GM23338 (cell line): Measurements from ENCODE around the gene DNAJB12. TPM values are rescaled to one million over a fixed set of nuclear protein-coding genes. Genes with fewer than 3 reads are reported as not detected.
A peak's percentile ranks its signal among the peaks of the same experiment; 100 is the strongest.

Experiments used
- ATAC-seq: fragments of 200-7000 bp; cut with Tn5 transposase; 3 replicates; pipeline ENCODE4 v1.9.1; 2020
- DNase-seq: peaks from one replicate; pipeline ENCODE4 v3.0.0-alpha.2; 2015; ENCODE audit warnings: low spot score
- H2AFZ ChIP-seq: fragments of 200-600 bp; sonication (generic); 2 replicates; pipeline ENCODE4 v1.8.0; 2016; ENCODE audit warnings: antibody characterized with exemption, mild to moderate bottlenecking, moderate library complexity
- H3F3A ChIP-seq: fragments of 200-600 bp; sonication (generic); replicated peaks from 2 replicates; pipeline ENCODE4 v1.8.0; 2017; ENCODE audit warnings: antibody characterized with exemption, mixed run types, low read depth
- H3K27ac ChIP-seq: fragments of 200-600 bp; sonication (generic); 2 replicates; pipeline ENCODE4 v1.6.1; 2016; ENCODE audit warnings: low read depth
- H3K27me3 ChIP-seq: fragments of 200-600 bp; sonication (generic); 2 replicates; pipeline ENCODE4 v1.8.0; 2016; ENCODE audit warnings: mild to moderate bottlenecking, mixed run types, moderate library complexity; ENCODE audit not compliant: insufficient read depth
- H3K36me3 ChIP-seq: fragments of 200-600 bp; sonication (generic); 2 replicates; pipeline ENCODE4 v1.8.0; 2016; ENCODE audit warnings: mild to moderate bottlenecking; ENCODE audit not compliant: insufficient read depth
- H3K4me1 ChIP-seq: fragments of 200-600 bp; sonication (generic); 2 replicates; pipeline ENCODE4 v1.8.0; 2016; ENCODE audit warnings: mild to moderate bottlenecking, moderate library complexity; ENCODE audit not compliant: insufficient read depth
- H3K4me2 ChIP-seq: fragments of 200-600 bp; sonication (generic); 2 replicates; pipeline ENCODE4 v1.7.1; 2017; ENCODE audit warnings: mixed run types
- H3K4me3 ChIP-seq: fragments of 200-600 bp; sonication (generic); 2 replicates; pipeline ENCODE4 v1.6.1; 2016; ENCODE audit warnings: mixed run types
- H3K79me2 ChIP-seq: fragments of 200-600 bp; sonication (generic); replicated peaks from 2 replicates; pipeline ENCODE4 v1.8.0; 2017; ENCODE audit warnings: mild to moderate bottlenecking; ENCODE audit not compliant: insufficient read depth
- H3K9me2 ChIP-seq: fragments of 200-600 bp; sonication (generic); 2 replicates; pipeline ENCODE4 v1.8.0; 2017; ENCODE audit not compliant: insufficient read depth
- H4K20me1 ChIP-seq: fragments of 200-600 bp; sonication (generic); replicated peaks from 2 replicates; pipeline ENCODE4 v1.8.0; 2017; ENCODE audit warnings: mild to moderate bottlenecking; ENCODE audit not compliant: insufficient read depth
- H3K27ac Mint-ChIP-seq: 2 replicates; pipeline ENCODE4 v1.8.0; 2020; ENCODE audit warnings: inconsistent platforms, mild to moderate bottlenecking, moderate library complexity, mixed read lengths
- H3K27me3 Mint-ChIP-seq: 3 replicates; pipeline ENCODE4 v1.8.0; 2022; ENCODE audit warnings: low read depth, mild to moderate bottlenecking, moderate library complexity, mixed read lengths, inconsistent platforms; ENCODE audit not compliant: insufficient read depth, poor library complexity
- H3K36me3 Mint-ChIP-seq: 3 replicates; pipeline ENCODE4 v1.8.0; 2021; ENCODE audit warnings: low read depth, mild to moderate bottlenecking, inconsistent platforms, moderate library complexity, mixed read lengths
- H3K4me1 Mint-ChIP-seq: 3 replicates; pipeline ENCODE4 v1.8.0; 2020; ENCODE audit warnings: mild to moderate bottlenecking, inconsistent platforms, mixed read lengths
- H3K4me3 Mint-ChIP-seq: 3 replicates; pipeline ENCODE4 v1.8.0; 2021; ENCODE audit warnings: moderate library complexity, mild to moderate bottlenecking, inconsistent platforms, mixed read lengths
- H3K9me3 Mint-ChIP-seq: 3 replicates; pipeline ENCODE4 v1.8.0; 2020; ENCODE audit warnings: moderate library complexity, mild to moderate bottlenecking, inconsistent platforms, mixed read lengths
- CREB1 ChIP-seq: fragments of 250-450 bp; sonication (Bioruptor Pico); IDR thresholded peaks from 2 replicates; pipeline ENCODE4 v1.5.0; 2020; ENCODE audit warnings: low read depth, mild to moderate bottlenecking, moderate library complexity
- ETS1 ChIP-seq: IDR thresholded peaks from 2 replicates; pipeline ENCODE4 v1.6.1; 2016; ENCODE audit warnings: antibody characterized with exemption
- EZH2 ChIP-seq: fragments of 200-600 bp; sonication (generic); IDR thresholded peaks from one replicate; pipeline ENCODE4 v1.8.0; 2017; ENCODE audit warnings: antibody characterized with exemption, mild to moderate bottlenecking, low read depth; ENCODE audit not compliant: unreplicated experiment
- EZH2phosphoT487 ChIP-seq: fragments of 200-600 bp; sonication (generic); IDR thresholded peaks from one replicate; pipeline ENCODE4 v1.8.1; 2018; ENCODE audit warnings: antibody characterized with exemption; ENCODE audit not compliant: unreplicated experiment
- JUNB ChIP-seq: IDR thresholded peaks from one replicate; pipeline ENCODE4 v1.6.1; 2016; ENCODE audit warnings: antibody characterized with exemption; ENCODE audit not compliant: unreplicated experiment
- NANOG ChIP-seq: IDR thresholded peaks from 2 replicates; pipeline ENCODE4 v1.6.1; 2016; ENCODE audit warnings: antibody characterized with exemption, borderline replicate concordance
- STAT1 ChIP-seq: IDR thresholded peaks from one replicate; pipeline ENCODE4 v1.6.1; 2016; ENCODE audit warnings: antibody characterized with exemption; ENCODE audit not compliant: unreplicated experiment
- ZNF114 ChIP-seq: fragments of 250-450 bp; sonication (Bioruptor Pico); IDR thresholded peaks from 2 replicates; pipeline ENCODE4 v1.5.0; 2020; ENCODE audit warnings: mild to moderate bottlenecking, moderate library complexity
- ZNF331 ChIP-seq: fragments of 250-450 bp; sonication (Bioruptor Pico); IDR thresholded peaks from 2 replicates; pipeline ENCODE4 v1.5.0; 2020; ENCODE audit warnings: low read depth, mild to moderate bottlenecking, moderate library complexity
- polyA plus RNA-seq: library from polyadenylated mRNA; unstranded; fragments of >200 nt; fragmentation: Nextera tagmentation; extraction: Ambion mirVana; gene quantifications from 2 replicates; pipeline ENCODE4 v1.2.1, GENCODE V29; 2016
- total RNA-seq: library from RNA; depleted of rRNA; stranded (reverse); fragments of >200 nt; shearing (Covaris generic); gene quantifications from 2 replicates; pipeline ENCODE4 v1.2.3, GENCODE V29; 2014
- TF ChIP-seq, protein P1 (sequence below): fragments of 250-450 bp; sonication (Bioruptor Pico); IDR thresholded peaks from 2 replicates; pipeline ENCODE4 v1.5.0; 2020; ENCODE audit warnings: mild to moderate bottlenecking, moderate library complexity
- TF ChIP-seq, protein P2 (sequence below), 2 experiments: fragments of 200-600 bp in 1 of 2; sonication (generic) in 1 of 2; conservative IDR thresholded peaks; 2 replicates each; pipeline versions ENCODE4 v1.5.1 to v1.6.1; 2016 to 2017; ENCODE audit warnings: antibody characterized with exemption in 2 of 2, low read depth in 2 of 2, mild to moderate bottlenecking in 2 of 2, moderate library complexity in 1 of 2

Gene DNAJB12
- total and polyA plus RNA-seq, 2 experiments from 2014 or later = 12.8 to 16.0 TPM

DNA sequence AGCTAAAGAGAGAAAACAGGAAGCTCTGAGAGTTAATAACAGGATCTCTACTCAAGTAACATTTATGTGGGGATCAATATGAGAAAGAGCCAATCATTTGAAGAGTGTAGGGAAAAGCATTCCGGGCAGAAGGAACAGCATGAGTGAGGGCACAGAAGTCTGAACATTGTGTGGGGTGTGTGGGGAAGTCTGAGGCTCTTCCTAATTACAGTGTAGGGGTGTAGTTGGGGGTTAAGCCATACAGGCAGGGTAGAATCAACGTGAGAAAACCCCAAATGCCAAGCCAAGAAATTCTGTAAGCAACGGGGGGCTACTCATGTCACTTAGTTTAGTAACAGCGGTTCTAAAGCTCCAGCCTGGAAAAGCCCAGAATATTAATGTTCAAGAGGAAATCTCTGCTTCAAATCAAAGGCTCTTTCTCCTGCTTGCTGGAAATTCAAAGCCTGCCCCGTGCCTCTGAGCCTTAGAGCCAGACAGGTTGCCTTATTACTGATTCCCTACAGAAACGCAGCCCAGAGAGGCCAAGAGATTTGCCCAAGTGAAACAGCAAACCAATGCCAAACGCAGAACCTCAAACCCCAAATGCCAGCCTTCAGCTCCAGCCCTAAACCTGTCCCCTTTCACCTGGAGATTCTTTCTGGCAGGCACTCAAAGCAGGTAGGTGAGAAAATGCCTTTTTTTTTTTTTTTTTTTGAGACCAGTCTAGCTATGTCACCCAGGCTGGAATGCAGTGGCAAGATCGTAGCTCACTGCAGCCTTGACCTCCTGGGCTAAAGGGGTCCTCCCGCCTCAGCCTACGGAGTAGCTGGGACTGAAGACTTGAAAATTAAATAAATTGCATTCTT is 36.1 kb downstream of the DNAJB12 start:
- Histone ChIP-seq H3K4me2 (peak overlapping the region; percentile 87), H3K27ac (0 out of 2 replicates have a peak overlapping the region, but pooled peaks have one; percentile 84), H3K4me1 (peaks cover 34% of the 10 kb centered on the region), H2AFZ (peak overlapping the region; percentile 92), H3K9me2 (no peaks in the 10 kb centered on the region), H3F3A (peaks cover 13% of the 10 kb centered on the region), H4K20me1 (no peaks in the 10 kb centered on the region), H3K27me3 (no peaks in the 10 kb centered on the region), H3K4me3 (peak overlapping the region; percentile 61), H3K36me3 (no peaks in the 10 kb centered on the region), H3K79me2 (no peaks in the 10 kb centered on the region)
- DNase-seq (no peak), ATAC-seq (no peak)
- peak overlapping the region; percentile 43 for H3K4me3 Mint-ChIP-seq
- no peaks in the 10 kb centered on the region; the same call in 2 of the 3 replicates for H3K36me3 Mint-ChIP-seq
- H3K4me1 Mint-ChIP-seq = peaks cover 57% of the 10 kb centered on the region
- peaks cover 20% of the 10 kb centered on the region for H3K27me3 Mint-ChIP-seq
- H3K9me3 Mint-ChIP-seq = no peaks in the 10 kb centered on the region; the same call in 2 of the 3 replicates
- no peak for TF ChIP-seq ZNF114 (CRISPR knock-in tag)
- no peak for TF ChIP-seq JUNB
- TF ChIP-seq EZH2 = no peak
- no peak for TF ChIP-seq CREB1
- TF ChIP-seq, protein P1, sequence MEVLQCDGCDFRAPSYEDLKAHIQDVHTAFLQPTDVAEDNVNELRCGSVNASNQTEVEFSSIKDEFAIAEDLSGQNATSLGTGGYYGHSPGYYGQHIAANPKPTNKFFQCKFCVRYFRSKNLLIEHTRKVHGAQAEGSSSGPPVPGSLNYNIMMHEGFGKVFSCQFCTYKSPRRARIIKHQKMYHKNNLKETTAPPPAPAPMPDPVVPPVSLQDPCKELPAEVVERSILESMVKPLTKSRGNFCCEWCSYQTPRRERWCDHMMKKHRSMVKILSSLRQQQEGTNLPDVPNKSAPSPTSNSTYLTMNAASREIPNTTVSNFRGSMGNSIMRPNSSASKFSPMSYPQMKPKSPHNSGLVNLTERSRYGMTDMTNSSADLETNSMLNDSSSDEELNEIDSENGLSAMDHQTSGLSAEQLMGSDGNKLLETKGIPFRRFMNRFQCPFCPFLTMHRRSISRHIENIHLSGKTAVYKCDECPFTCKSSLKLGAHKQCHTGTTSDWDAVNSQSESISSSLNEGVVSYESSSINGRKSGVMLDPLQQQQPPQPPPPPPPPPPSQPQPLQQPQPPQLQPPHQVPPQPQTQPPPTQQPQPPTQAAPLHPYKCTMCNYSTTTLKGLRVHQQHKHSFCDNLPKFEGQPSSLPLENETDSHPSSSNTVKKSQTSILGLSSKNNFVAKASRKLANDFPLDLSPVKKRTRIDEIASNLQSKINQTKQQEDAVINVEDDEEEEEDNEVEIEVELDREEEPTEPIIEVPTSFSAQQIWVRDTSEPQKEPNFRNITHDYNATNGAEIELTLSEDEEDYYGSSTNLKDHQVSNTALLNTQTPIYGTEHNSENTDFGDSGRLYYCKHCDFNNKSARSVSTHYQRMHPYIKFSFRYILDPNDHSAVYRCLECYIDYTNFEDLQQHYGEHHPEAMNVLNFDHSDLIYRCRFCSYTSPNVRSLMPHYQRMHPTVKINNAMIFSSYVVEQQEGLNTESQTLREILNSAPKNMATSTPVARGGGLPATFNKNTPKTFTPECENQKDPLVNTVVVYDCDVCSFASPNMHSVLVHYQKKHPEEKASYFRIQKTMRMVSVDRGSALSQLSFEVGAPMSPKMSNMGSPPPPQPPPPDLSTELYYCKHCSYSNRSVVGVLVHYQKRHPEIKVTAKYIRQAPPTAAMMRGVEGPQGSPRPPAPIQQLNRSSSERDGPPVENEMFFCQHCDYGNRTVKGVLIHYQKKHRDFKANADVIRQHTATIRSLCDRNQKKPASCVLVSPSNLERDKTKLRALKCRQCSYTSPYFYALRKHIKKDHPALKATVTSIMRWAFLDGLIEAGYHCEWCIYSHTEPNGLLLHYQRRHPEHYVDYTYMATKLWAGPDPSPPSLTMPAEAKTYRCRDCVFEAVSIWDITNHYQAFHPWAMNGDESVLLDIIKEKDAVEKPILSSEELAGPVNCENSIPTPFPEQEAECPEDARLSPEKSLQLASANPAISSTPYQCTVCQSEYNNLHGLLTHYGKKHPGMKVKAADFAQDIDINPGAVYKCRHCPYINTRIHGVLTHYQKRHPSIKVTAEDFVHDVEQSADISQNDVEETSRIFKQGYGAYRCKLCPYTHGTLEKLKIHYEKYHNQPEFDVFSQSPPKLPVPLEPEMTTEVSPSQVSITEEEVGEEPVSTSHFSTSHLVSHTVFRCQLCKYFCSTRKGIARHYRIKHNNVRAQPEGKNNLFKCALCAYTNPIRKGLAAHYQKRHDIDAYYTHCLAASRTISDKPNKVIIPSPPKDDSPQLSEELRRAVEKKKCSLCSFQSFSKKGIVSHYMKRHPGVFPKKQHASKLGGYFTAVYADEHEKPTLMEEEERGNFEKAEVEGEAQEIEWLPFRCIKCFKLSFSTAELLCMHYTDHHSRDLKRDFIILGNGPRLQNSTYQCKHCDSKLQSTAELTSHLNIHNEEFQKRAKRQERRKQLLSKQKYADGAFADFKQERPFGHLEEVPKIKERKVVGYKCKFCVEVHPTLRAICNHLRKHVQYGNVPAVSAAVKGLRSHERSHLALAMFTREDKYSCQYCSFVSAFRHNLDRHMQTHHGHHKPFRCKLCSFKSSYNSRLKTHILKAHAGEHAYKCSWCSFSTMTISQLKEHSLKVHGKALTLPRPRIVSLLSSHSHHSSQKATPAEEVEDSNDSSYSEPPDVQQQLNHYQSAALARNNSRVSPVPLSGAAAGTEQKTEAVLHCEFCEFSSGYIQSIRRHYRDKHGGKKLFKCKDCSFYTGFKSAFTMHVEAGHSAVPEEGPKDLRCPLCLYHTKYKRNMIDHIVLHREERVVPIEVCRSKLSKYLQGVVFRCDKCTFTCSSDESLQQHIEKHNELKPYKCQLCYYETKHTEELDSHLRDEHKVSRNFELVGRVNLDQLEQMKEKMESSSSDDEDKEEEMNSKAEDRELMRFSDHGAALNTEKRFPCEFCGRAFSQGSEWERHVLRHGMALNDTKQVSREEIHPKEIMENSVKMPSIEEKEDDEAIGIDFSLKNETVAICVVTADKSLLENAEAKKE (CRISPR knock-in tag) = no peak
- no peak for TF ChIP-seq ZNF331 (CRISPR knock-in tag)
- TF ChIP-seq, protein P2, sequence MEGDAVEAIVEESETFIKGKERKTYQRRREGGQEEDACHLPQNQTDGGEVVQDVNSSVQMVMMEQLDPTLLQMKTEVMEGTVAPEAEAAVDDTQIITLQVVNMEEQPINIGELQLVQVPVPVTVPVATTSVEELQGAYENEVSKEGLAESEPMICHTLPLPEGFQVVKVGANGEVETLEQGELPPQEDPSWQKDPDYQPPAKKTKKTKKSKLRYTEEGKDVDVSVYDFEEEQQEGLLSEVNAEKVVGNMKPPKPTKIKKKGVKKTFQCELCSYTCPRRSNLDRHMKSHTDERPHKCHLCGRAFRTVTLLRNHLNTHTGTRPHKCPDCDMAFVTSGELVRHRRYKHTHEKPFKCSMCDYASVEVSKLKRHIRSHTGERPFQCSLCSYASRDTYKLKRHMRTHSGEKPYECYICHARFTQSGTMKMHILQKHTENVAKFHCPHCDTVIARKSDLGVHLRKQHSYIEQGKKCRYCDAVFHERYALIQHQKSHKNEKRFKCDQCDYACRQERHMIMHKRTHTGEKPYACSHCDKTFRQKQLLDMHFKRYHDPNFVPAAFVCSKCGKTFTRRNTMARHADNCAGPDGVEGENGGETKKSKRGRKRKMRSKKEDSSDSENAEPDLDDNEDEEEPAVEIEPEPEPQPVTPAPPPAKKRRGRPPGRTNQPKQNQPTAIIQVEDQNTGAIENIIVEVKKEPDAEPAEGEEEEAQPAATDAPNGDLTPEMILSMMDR (conservative IDR thresholded peaks at IDR 0.05; ENCODE audit: low read depth in 2 of 2) = no peak
- no peak for TF ChIP-seq NANOG
- no peak for TF ChIP-seq ETS1
- TF ChIP-seq STAT1 = no peak
- no peak for TF ChIP-seq EZH2phosphoT487
- H3K27ac Mint-ChIP-seq = 0 out of 2 replicates have a peak overlapping the region, but pooled peaks have one; percentile 4
